Adrenal gland (tissue), 12 donors: ENCODE measurements around the gene HEG1. TPM values are rescaled to one million over a fixed set of nuclear protein-coding genes. Genes with fewer than 3 reads are reported as not detected.

ENCODE experiments used
- DNase-seq, 7 donors: peaks; one replicate each; pipeline ENCODE4 v3.0.0-alpha.2; 2019 to 2020
- H3K27ac ChIP-seq, 5 donors: fragments of 200-600 bp; sonication (generic) in 4 of 5; 1 replicate in 3 of 5; 2 replicates in 2 of 5; pipeline versions ENCODE4 v1.5.1 to v1.8.0; 2016 to 2020; ENCODE audit warnings: mild to moderate bottlenecking in 1 of 5
- H3K27me3 ChIP-seq: fragments of 200-600 bp; 2 replicates; pipeline ENCODE4 v1.8.0; 2021
- H3K36me3 ChIP-seq, 2 donors: fragments of 200-600 bp; replicated peaks in 1 of 2; 1 replicate in 1 of 2; 2 replicates in 1 of 2; pipeline versions ENCODE4 v1.5.1 to v1.8.0; 2018 to 2022
- H3K4me1 ChIP-seq, 2 donors: fragments of 200-600 bp; replicated peaks in 1 of 2; 1 replicate in 1 of 2; 2 replicates in 1 of 2; pipeline versions ENCODE4 v1.5.1 to v1.8.0; 2018 to 2021
- H3K4me3 ChIP-seq, 4 donors: fragments of 200-600 bp; sonication (generic) in 3 of 4; one replicate each; pipeline ENCODE4 v1.5.1; 2016 to 2018
- H3K9me3 ChIP-seq, 3 donors: fragments of 200-600 bp; sonication (generic) in 1 of 3; replicated peaks in 1 of 3; 1 replicate in 2 of 3; 2 replicates in 1 of 3; pipeline versions ENCODE4 v1.5.1 to v1.8.0; 2016 to 2021
- POLR2A ChIP-seq, 2 donors: fragments of 450-650 bp; IDR thresholded peaks; one replicate each; pipeline ENCODE4 v1.6.1; 2017; ENCODE audit warnings: antibody characterized with exemption in 2 of 2, mild to moderate bottlenecking in 2 of 2, moderate library complexity in 1 of 2
- WGBS, 4 donors: extraction: QIAGEN DNeasy Blood & Tissue Kit in 2 of 4; methylation state at CpG; one replicate each; pipeline versions ENCODE4 v1.1.5 to v1.1.7; 2013 to 2017; 5-methylcytosine and 5-hydroxymethylcytosine counted together
- intact Hi-C, 2 donors: fragments of 100-400 bp; cut with DNase I; formaldehyde crosslinking; loops; one replicate each; pipeline versions ENCODE4 v1.14.1 to v1.15.0; 2022 to 2023
- polyA plus RNA-seq, 3 donors: library from polyadenylated mRNA; stranded (reverse); fragments of 200-250 nt in 2 of 3; fragments of 350-450 nt in 1 of 3; fragmentation: Illumina TruSeq in 1 of 3; extraction: RNeasy Lipid Tissue Mini Kit (QIAGEN cat#74804) in 1 of 3; gene quantifications; one replicate each; pipeline ENCODE4 v1.2.3, GENCODE V29; 2013 to 2014
- total RNA-seq, 9 donors: library from RNA; depleted of rRNA in 4 of 9; stranded (reverse); fragments of >200 nt in 4 of 9; fragments of 120-200 nt in 1 of 9; fragmentation: NEBNext Ultra II Directional in 1 of 9; extraction: Animal tissue kit (Norgen Biotek cat#: 25700) in 1 of 9; gene quantifications; one replicate each; pipeline versions ENCODE4 v1.1.0 to v1.2.4, GENCODE V29; 2013 to 2023
- TF ChIP-seq, protein P1 (sequence below), 6 experiments: fragments of 450-650 bp in 4 of 6; fragments of 200-600 bp in 2 of 6; sonication (generic) in 1 of 6; IDR thresholded peaks; 1 replicate in 5 of 6; 2 replicates in 1 of 6; pipeline versions ENCODE4 v1.5.1 to v1.8.0; 2016 to 2021; ENCODE audit warnings: antibody characterized with exemption in 6 of 6, mild to moderate bottlenecking in 2 of 6, moderate library complexity in 1 of 6
- donor health status: healthy with polysubstance abuse.
- donor health status: Bipolar disorder and iron deficiency.
- donor health status: DM: yes; HTN: yes; CAD: no.
- donor health status: DM: no; HTN: no; CAD: no.
- donor health status: DM: no; HTN: no; CAD: no.
- donor health status: DM: yes; HTN: yes; CAD: no.

The HEG1 gene
- total and polyA plus RNA-seq, 12 donors: 5.7 to 107 (median 37.9) TPM

DNA sequence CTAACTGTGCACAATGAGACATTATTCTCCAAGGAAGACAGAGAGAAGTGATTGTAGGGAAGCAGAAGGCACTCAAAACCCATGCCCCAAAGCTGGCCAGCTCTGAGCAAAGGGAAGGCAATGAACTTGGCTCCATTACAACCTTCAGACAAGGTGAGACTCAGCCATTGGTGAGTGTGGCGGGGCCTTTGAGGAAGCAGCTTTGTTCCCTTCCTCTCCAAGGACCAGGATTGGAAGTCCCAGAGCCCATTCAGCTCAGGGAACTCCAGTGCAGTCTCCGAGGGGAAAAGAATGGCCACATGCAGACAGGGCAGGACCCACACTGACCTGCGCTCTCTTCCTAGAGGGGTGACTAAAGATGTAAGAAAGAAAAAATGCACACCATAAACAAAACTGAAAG is 23.1 kb downstream of the HEG1 start:
- Histone ChIP-seq H3K27ac (peak overlapping the region in 1 of 5 donors; percentile 49), H3K9me3 (no peaks in the 10 kb centered on the region), H3K36me3 (peaks cover 0 to 15% of the 10 kb centered on the region in 2 donors), H3K4me3 (no peak overlapping the region), H3K4me1 (no peaks in the 10 kb centered on the region), H3K27me3 (no peaks in the 10 kb centered on the region)
- WGBS, 4 donors: 83 to 93% (median 86%) methylated on average over 3 of the region's 3 CpGs
- DNase-seq: no peak
- no peak for TF ChIP-seq POLR2A (IDR thresholded peaks at IDR 0.05)
- TF ChIP-seq, protein P1, sequence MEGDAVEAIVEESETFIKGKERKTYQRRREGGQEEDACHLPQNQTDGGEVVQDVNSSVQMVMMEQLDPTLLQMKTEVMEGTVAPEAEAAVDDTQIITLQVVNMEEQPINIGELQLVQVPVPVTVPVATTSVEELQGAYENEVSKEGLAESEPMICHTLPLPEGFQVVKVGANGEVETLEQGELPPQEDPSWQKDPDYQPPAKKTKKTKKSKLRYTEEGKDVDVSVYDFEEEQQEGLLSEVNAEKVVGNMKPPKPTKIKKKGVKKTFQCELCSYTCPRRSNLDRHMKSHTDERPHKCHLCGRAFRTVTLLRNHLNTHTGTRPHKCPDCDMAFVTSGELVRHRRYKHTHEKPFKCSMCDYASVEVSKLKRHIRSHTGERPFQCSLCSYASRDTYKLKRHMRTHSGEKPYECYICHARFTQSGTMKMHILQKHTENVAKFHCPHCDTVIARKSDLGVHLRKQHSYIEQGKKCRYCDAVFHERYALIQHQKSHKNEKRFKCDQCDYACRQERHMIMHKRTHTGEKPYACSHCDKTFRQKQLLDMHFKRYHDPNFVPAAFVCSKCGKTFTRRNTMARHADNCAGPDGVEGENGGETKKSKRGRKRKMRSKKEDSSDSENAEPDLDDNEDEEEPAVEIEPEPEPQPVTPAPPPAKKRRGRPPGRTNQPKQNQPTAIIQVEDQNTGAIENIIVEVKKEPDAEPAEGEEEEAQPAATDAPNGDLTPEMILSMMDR (IDR thresholded peaks at IDR 0.05): no peak
- intact Hi-C loops: no loop called here

DNA sequence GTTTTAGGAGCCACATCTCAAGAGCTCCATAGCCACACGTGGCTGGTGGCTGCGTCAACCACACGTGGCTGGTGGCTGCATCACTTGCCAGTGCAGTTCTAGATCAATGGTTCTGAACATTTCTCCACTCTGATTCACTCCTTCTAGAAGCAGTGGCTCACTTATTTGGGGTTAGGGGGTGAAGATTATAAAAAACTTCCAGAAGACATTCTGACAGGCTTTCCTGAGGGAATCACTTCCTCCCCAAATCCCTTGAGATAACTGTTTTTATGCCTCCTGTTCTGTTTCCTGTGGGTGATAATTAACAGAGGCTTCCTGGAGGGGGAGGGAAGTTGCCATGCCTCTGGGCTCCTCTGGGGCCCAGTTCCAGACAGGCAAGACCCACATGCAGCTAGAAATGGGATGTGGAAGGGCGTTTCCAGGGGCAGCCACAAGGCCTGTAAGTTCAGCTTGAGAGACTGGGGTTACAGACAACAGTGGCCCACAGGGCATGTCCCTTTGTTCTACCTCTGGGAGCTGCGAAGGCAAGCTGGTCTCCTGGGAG is 23.6 kb downstream of the HEG1 start:
- Histone ChIP-seq H3K27me3 (no peaks in the 10 kb centered on the region), H3K9me3 (no peaks in the 10 kb centered on the region), H3K36me3 (peaks cover 0 to 20% of the 10 kb centered on the region in 2 donors), H3K4me1 (no peaks in the 10 kb centered on the region), H3K27ac (peak overlapping the region in 1 of 5 donors; percentile 49), H3K4me3 (no peak overlapping the region)
- 60 to 78% (median 69%) methylated on average over 5 of the region's 5 CpGs for WGBS, 4 donors
- peak in 2 of 7 donors; percentile 45 to 58 for DNase-seq
- intact Hi-C loops: no loop called here
- no peak for TF ChIP-seq POLR2A (IDR thresholded peaks at IDR 0.05)
- TF ChIP-seq, protein P1 (IDR thresholded peaks at IDR 0.05): peak in 3 of 6 experiments; percentile 5 to 14 (median 7)

DNA sequence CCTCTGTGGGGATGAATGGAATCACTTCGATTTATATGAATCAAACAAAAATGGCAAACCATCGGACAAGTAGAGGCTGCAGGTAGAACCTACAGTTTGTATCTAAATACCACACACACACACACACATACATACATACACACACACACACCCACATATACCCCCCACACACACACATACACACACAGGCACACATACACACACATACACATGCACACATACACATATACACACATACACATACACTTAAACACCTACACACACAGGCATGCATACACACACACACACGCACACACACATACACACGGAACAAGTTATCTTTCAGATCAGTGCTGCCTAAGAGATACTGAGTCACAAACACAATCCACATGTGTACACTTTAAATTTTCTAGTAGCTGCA is 24.3 kb downstream of the HEG1 start:
- intact Hi-C loops: no loop called here
- WGBS, 4 donors: 80 to 96% (median 87%) methylated on average over 4 of the region's 4 CpGs
- DNase-seq: no peak
- H3K27me3 ChIP-seq: no peaks in the 10 kb centered on the region
- H3K36me3 ChIP-seq: peaks cover 0 to 26% of the 10 kb centered on the region in 2 donors
- H3K4me3 ChIP-seq: no peak overlapping the region
- no peak for TF ChIP-seq POLR2A (IDR thresholded peaks at IDR 0.05)
- TF ChIP-seq, protein P1 (IDR thresholded peaks at IDR 0.05): no peak
- H3K9me3 ChIP-seq: no peaks in the 10 kb centered on the region
- H3K4me1 ChIP-seq: no peaks in the 10 kb centered on the region
- no peak overlapping the region for H3K27ac ChIP-seq

DNA sequence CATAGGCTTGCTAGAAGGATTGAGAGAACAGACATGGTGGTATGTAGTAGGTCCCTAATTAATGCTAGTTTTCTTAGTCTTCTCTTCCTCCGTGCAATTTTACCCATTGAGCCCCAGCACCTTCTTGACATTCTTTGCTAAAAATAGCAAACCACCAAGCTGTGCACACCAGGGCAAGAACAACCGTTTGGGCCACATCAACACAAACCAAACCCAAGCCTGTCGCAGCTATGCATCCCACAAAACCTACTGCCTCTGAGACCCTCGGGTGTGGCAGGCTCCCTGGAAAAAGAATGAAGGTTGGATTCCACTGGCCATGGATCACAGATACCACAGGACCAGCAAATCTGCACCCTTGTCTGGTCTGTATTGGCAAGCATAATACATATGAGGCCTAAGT is 27.1 kb downstream of the HEG1 start:
- H3K27ac ChIP-seq: no peak overlapping the region
- H3K36me3 ChIP-seq: peaks cover 0 to 32% of the 10 kb centered on the region in 2 donors
- peaks cover 2 to 12% of the 10 kb centered on the region in 2 donors for H3K4me1 ChIP-seq
- no peak overlapping the region for H3K4me3 ChIP-seq
- no peaks in the 10 kb centered on the region for H3K9me3 ChIP-seq
- 81 to 96% (median 90%) methylated on average over 4 of the region's 4 CpGs for WGBS, 4 donors
- intact Hi-C loops: no loop called here
- TF ChIP-seq, protein P1 (IDR thresholded peaks at IDR 0.05): no peak
- no peak for TF ChIP-seq POLR2A (IDR thresholded peaks at IDR 0.05)
- no peak for DNase-seq
- H3K27me3 ChIP-seq: no peaks in the 10 kb centered on the region
